DND-41 (cell line): ENCODE results near the gene UNCX.

Experiments
- CTCF ChIP-seq: IDR thresholded peaks from 2 replicates; pipeline ENCODE4 v1.5.1; 2012; ENCODE audit warnings: borderline replicate concordance, low read length, moderate library complexity, mild to moderate bottlenecking; ENCODE audit not compliant: poor library complexity, severe bottlenecking; ENCODE audit errors: extremely low read depth
- EZH2 ChIP-seq: IDR thresholded peaks from 3 replicates; pipeline ENCODE4 v1.6.1; 2012; ENCODE audit warnings: borderline replicate concordance, low read depth, mild to moderate bottlenecking, moderate library complexity, low read length, inconsistent platforms; ENCODE audit not compliant: severe bottlenecking

DNA sequence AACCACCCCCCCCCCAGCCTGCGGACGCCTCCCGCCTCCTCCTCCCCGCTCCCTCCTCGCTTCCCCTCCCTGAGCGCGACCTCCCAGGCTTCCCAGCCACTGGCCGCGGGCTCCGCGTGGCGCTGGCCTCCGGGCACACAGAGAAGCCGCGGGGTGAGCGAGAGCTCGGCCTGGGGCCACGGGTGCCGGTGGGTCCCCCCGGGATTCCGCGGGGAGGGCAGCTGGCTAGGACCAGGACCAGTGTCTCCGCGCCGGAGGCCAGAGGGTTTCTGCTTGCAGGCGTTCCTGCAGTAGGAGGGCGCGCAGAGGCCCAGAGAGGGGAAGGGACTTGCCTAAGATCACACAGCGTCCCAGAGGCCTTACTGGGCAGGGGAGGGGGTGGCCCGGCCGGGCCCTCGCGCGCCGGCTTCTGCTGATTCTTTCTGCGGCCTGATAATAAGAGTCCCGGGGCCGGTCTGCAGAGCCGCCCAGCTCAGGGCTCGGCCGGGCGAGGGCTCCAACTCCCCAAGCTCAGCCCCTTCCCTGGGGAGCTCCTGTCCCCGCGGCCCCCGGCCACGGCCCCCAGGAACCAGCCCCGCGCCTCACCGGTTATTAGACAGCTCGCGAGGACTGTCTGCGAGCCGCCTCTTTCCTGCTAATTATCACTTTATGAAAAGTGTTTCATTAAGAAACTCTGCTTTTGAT, 10.1 kb downstream of the UNCX start:
- TF ChIP-seq CTCF (no peak), EZH2 (no peak)
